CD4-positive, alpha-beta T cell treated with Interleukin-15 for 1 hour (primary cell): Measurements from ENCODE around the gene LMBR1.
"Not testable (repeated sequence)": the region's sequence is repeated elsewhere in the genome, so short reads cannot be mapped to it uniquely, and the experiment has no call there.

ENCODE experiments used
- DNase-seq: peaks from one replicate; pipeline ENCODE4 v3.0.0-alpha.2; 2020

LMBR1 gene

GRCh38 chr7:156650042-156650441, 242.9 kb downstream of the LMBR1 start:
- no peak for DNase-seq

- DNase-seq: not testable (repeated sequence)
Observed at GRCh38 chr7:156647330-156647729, 245.7 kb downstream of the LMBR1 start.

- no peak for DNase-seq
Observed at GRCh38 chr7:156642306-156643045, 250.5 kb downstream of the LMBR1 start.

GRCh38 chr7:156640949-156641485, 252.0 kb downstream of the LMBR1 start:
- peak; percentile 54 for DNase-seq

GRCh38 chr7:156640257-156640948, 252.6 kb downstream of the LMBR1 start, which contains the start of gene RNF32:
TSS of gene RNF32 (plus strand) at chr7:156640774. CDS start at chr7:156643878, 3,104 bp downstream.
- DNase-seq: peak; percentile 91

- DNase-seq: no peak
Observed at GRCh38 chr7:156639426-156640256, 253.3 kb downstream of the LMBR1 start.

- DNase-seq: no peak
Observed at GRCh38 chr7:156638443-156639077, 254.4 kb downstream of the LMBR1 start.

GRCh38 chr7:156637093-156637492, 255.9 kb downstream of the LMBR1 start:
- DNase-seq: not testable (repeated sequence)

- no peak for DNase-seq
Observed at GRCh38 chr7:156635529-156636385, 257.2 kb downstream of the LMBR1 start.

GRCh38 chr7:156634117-156634516, 258.9 kb downstream of the LMBR1 start:
- DNase-seq: no peak

GRCh38 chr7:156629873-156630272, 263.1 kb downstream of the LMBR1 start:
- no peak for DNase-seq

GRCh38 chr7:156628562-156628961, 264.4 kb downstream of the LMBR1 start:
- no peak for DNase-seq
